IMR-90 (cell line): ENCODE results near the gene TNKS1BP1. TPM values are rescaled to one million over a fixed set of nuclear protein-coding genes. Genes with fewer than 3 reads are reported as not detected.

Experiments
- ATAC-seq: fragments of 200-7000 bp; cut with Tn5 transposase; 2 replicates; pipeline ENCODE4 v1.9.1; 2020; ENCODE audit warnings: low read depth, mild to moderate bottlenecking, moderate library complexity
- BruUV-seq: library from RNA; stranded (reverse); fragments of 400-500 nt; replicated peaks from 2 replicates; lab custom pipeline; 2021; lab: Mats Ljungman, UMichigan
- CTCF ChIA-PET: fragments of 300-600 bp; formaldehyde crosslinking; extraction: SDS; loops from one replicate; lab custom pipeline; 2021; ENCODE audit warnings: antibody characterized with exemption; lab: Yijun Ruan, JAX
- POLR2A ChIA-PET: fragments of 300-600 bp; sonication (Branson Sonifier 250); formaldehyde crosslinking; loops from one replicate; lab custom pipeline; 2022; ENCODE audit warnings: antibody characterized with exemption; ENCODE audit not compliant: unreplicated experiment; lab: Charles Lee
- DNase-seq: peaks from one replicate; pipeline ENCODE4 v3.0.0; 2013
- H2AFZ ChIP-seq: replicated peaks from 2 replicates; pipeline ENCODE3; 2013; ENCODE audit warnings: low read length, mild to moderate bottlenecking; ENCODE audit not compliant: poor library complexity
- H2AK5ac ChIP-seq: 2 replicates; pipeline ENCODE4 v1.6.1; 2013; ENCODE audit warnings: low read depth, low read length, inconsistent platforms
- H2AK9ac ChIP-seq: replicated peaks from 2 replicates; pipeline ENCODE3; 2013; ENCODE audit warnings: mild to moderate bottlenecking, low read depth, low read length, moderate library complexity; ENCODE audit not compliant: poor library complexity
- H2BK120ac ChIP-seq: 2 replicates; pipeline ENCODE4 v1.6.1; 2013; ENCODE audit warnings: low read depth, low read length, inconsistent platforms
- H2BK15ac ChIP-seq: 3 replicates; pipeline ENCODE4 v1.6.1; 2013; ENCODE audit warnings: low read depth, low read length, inconsistent platforms
- H2BK20ac ChIP-seq: 2 replicates; pipeline ENCODE4 v1.6.1; 2013; ENCODE audit warnings: low read depth, mild to moderate bottlenecking, inconsistent platforms, low read length, moderate library complexity
- H2BK5ac ChIP-seq: 2 replicates; pipeline ENCODE4 v1.6.1; 2013; ENCODE audit warnings: mild to moderate bottlenecking, low read depth, low read length, inconsistent platforms; ENCODE audit not compliant: poor library complexity, severe bottlenecking
- H3K14ac ChIP-seq: replicated peaks from 2 replicates; pipeline ENCODE4 v1.6.1; 2013; ENCODE audit warnings: low read depth, low read length, inconsistent platforms
- H3K18ac ChIP-seq: 2 replicates; pipeline ENCODE4 v1.6.1; 2013; ENCODE audit warnings: low read depth, low read length, control low read depth
- H3K23ac ChIP-seq: 2 replicates; pipeline ENCODE4 v1.6.1; 2013; ENCODE audit warnings: low read depth, low read length, inconsistent platforms
- H3K27ac ChIP-seq: 2 replicates; pipeline ENCODE4 v1.5.1; 2013; ENCODE audit warnings: mild to moderate bottlenecking, control low read depth, low read length; ENCODE audit not compliant: insufficient read depth
- H3K27me3 ChIP-seq: 2 replicates; pipeline ENCODE4 v1.6.1; 2013; ENCODE audit warnings: low read length; ENCODE audit not compliant: control insufficient read depth, insufficient read depth
- H3K36me3 ChIP-seq: 2 replicates; pipeline ENCODE4 v1.6.1; 2013; ENCODE audit warnings: low read length, mixed read lengths; ENCODE audit not compliant: control insufficient read depth, insufficient read depth
- H3K4ac ChIP-seq: 2 replicates; pipeline ENCODE4 v1.6.1; 2013; ENCODE audit warnings: low read depth, low read length, inconsistent platforms
- H3K4me1 ChIP-seq: 2 replicates; pipeline ENCODE4 v1.6.1; 2013; ENCODE audit warnings: low read length, mixed read lengths; ENCODE audit not compliant: control insufficient read depth, insufficient read depth
- H3K4me2 ChIP-seq: 2 replicates; pipeline ENCODE4 v1.6.1; 2013; ENCODE audit warnings: low read depth, mild to moderate bottlenecking, control low read depth, low read length, moderate library complexity
- H3K4me3 ChIP-seq: 2 replicates; pipeline ENCODE4 v1.5.1; 2013; ENCODE audit warnings: low read depth, mild to moderate bottlenecking, control low read depth, low read length, moderate library complexity; ENCODE audit not compliant: insufficient read depth
- H3K56ac ChIP-seq: 2 replicates; pipeline ENCODE4 v1.6.1; 2013; ENCODE audit warnings: low read length, inconsistent platforms; ENCODE audit not compliant: insufficient read depth; ENCODE audit errors: extremely low read depth
- H3K79me1 ChIP-seq, 2 experiments: 2 replicates each; pipeline ENCODE4 v1.6.1; 2013; ENCODE audit warnings: low read length in 2 of 2, inconsistent platforms in 1 of 2, low read depth in 1 of 2
- H3K9ac ChIP-seq: 2 replicates; pipeline ENCODE4 v1.6.1; 2013; ENCODE audit warnings: low read depth, low read length, control low read depth
- H3K9me1 ChIP-seq: 2 replicates; pipeline ENCODE4 v1.6.1; 2013; ENCODE audit warnings: low read length, inconsistent platforms; ENCODE audit not compliant: insufficient read depth
- H3K9me3 ChIP-seq: 2 replicates; pipeline ENCODE4 v1.6.1; 2013; ENCODE audit warnings: low read length; ENCODE audit not compliant: control insufficient read depth, insufficient read depth
- H4K20me1 ChIP-seq: 2 replicates; pipeline ENCODE4 v1.6.1; 2013; ENCODE audit warnings: low read length, inconsistent platforms; ENCODE audit not compliant: insufficient read depth
- H4K5ac ChIP-seq: 2 replicates; pipeline ENCODE4 v1.6.1; 2013; ENCODE audit warnings: mild to moderate bottlenecking, low read depth, low read length, control low read depth
- H4K8ac ChIP-seq, 2 experiments: 2 replicates each; pipeline ENCODE4 v1.6.1; 2013; ENCODE audit warnings: low read depth in 2 of 2, low read length in 2 of 2, control low read depth in 1 of 2, inconsistent platforms in 1 of 2
- H4K91ac ChIP-seq: 2 replicates; pipeline ENCODE4 v1.6.1; 2013; ENCODE audit warnings: low read depth, low read length, inconsistent platforms; ENCODE audit not compliant: insufficient read depth
- BHLHE40 ChIP-seq: fragments of 150-350 bp; IDR thresholded peaks from 2 replicates; pipeline ENCODE4 v1.6.1; 2016; ENCODE audit warnings: mild to moderate bottlenecking, low read depth, low read length
- CEBPB ChIP-seq: IDR thresholded peaks from 2 replicates; pipeline ENCODE4 v1.6.1; 2012; ENCODE audit warnings: low read depth, low read length, improper control_type of control experiment
- CHD1 ChIP-seq: IDR thresholded peaks from 2 replicates; pipeline ENCODE4 v1.6.1; 2012; ENCODE audit warnings: low read depth, low read length, improper control_type of control experiment
- CTCF ChIP-seq: conservative IDR thresholded peaks from 2 replicates; pipeline ENCODE4 v1.5.1; 2012; ENCODE audit warnings: mild to moderate bottlenecking, low read depth, low read length, improper control_type of control experiment
- ELK1 ChIP-seq: fragments of 150-350 bp; IDR thresholded peaks from 2 replicates; pipeline ENCODE4 v1.6.1; 2016; ENCODE audit warnings: low read depth, mild to moderate bottlenecking, low read length, moderate library complexity, borderline replicate concordance
- FOS ChIP-seq: fragments of 150-350 bp; IDR thresholded peaks from 2 replicates; pipeline ENCODE4 v1.6.1; 2016; ENCODE audit warnings: low read depth, low read length
- MAFK ChIP-seq: IDR thresholded peaks from 2 replicates; pipeline ENCODE4 v1.6.1; 2012; ENCODE audit warnings: low read depth, low read length, improper control_type of control experiment
- MAZ ChIP-seq: IDR thresholded peaks from 2 replicates; pipeline ENCODE4 v1.6.1; 2012; ENCODE audit warnings: low read depth, mild to moderate bottlenecking, low read length, improper control_type of control experiment, moderate library complexity, borderline replicate concordance
- MXI1 ChIP-seq: IDR thresholded peaks from 2 replicates; pipeline ENCODE4 v1.6.1; 2012; ENCODE audit warnings: low read depth, mild to moderate bottlenecking, low read length, moderate library complexity, borderline replicate concordance
- NFE2L2 ChIP-seq: fragments of 150-350 bp; IDR thresholded peaks from 2 replicates; pipeline ENCODE4 v1.6.1; 2016; ENCODE audit warnings: low read depth, mild to moderate bottlenecking, low read length
- POLR2A ChIP-seq: IDR thresholded peaks from 2 replicates; pipeline ENCODE4 v1.6.1; 2012; ENCODE audit warnings: mild to moderate bottlenecking, low read depth, low read length
- RAD21 ChIP-seq: IDR thresholded peaks from 2 replicates; pipeline ENCODE4 v1.6.1; 2012; ENCODE audit warnings: low read length, improper control_type of control experiment
- RCOR1 ChIP-seq: IDR thresholded peaks from 2 replicates; pipeline ENCODE4 v1.6.1; 2012; ENCODE audit warnings: mild to moderate bottlenecking, low read length, improper control_type of control experiment; ENCODE audit not compliant: insufficient replicate concordance
- RFX5 ChIP-seq: IDR thresholded peaks from 2 replicates; pipeline ENCODE4 v1.8.0; 2012; ENCODE audit warnings: low read depth, mild to moderate bottlenecking, low read length, moderate library complexity
- SMC3 ChIP-seq: fragments of 150-350 bp; IDR thresholded peaks from 2 replicates; pipeline ENCODE4 v1.6.1; 2016; ENCODE audit warnings: low read depth, mild to moderate bottlenecking, antibody characterized with exemption, low read length, moderate library complexity
- USF2 ChIP-seq: fragments of 150-350 bp; IDR thresholded peaks from 2 replicates; pipeline ENCODE4 v1.6.1; 2017; ENCODE audit warnings: mild to moderate bottlenecking, antibody characterized with exemption, low read length, low read depth
- WGBS, 2 experiments: methylation state at CpG; one replicate each; pipeline versions ENCODE4 v1.1.5 to v1.1.7; 2013; ENCODE audit warnings: missing lambda C conversion rate in 2 of 2; ENCODE audit not compliant: insufficient read length in 1 of 2; ENCODE audit errors: extremely low coverage in 2 of 2; 5-methylcytosine and 5-hydroxymethylcytosine counted together
- dilution Hi-C: fragments of 300-500 bp; cut with HindIII; formaldehyde crosslinking; loops from one replicate; pipeline ENCODE4 v1.14.3; 2018; ENCODE audit warnings: low sequenced_read_pairs; ENCODE audit not compliant: unreplicated experiment
- in situ Hi-C: fragments of 300-500 bp; cut with MboI; formaldehyde crosslinking; loops from 3 replicates; pipeline ENCODE4 v1.14.3; 2019; ENCODE audit warnings: low sequenced_read_pairs, inconsistent platforms, mixed read lengths
- intact Hi-C: fragments of 100-400 bp; cut with micrococcal nuclease; formaldehyde crosslinking; loops from 2 replicates; pipeline ENCODE4 v1.10.0; 2022
- polyA plus RNA-seq, 3 experiments: library from polyadenylated mRNA; depleted of rRNA; stranded (reverse); fragments of >200 nt; gene quantifications; 2 replicates each; pipeline ENCODE4 v1.2.3, GENCODE V29; 2012; ENCODE audit warnings: low replicate concordance in 1 of 3
- total RNA-seq: library from RNA; depleted of rRNA; stranded (reverse); fragments of >200 nt; gene quantifications from 2 replicates; pipeline ENCODE4 v1.2.3, GENCODE V29; 2012

The TNKS1BP1 gene
- total and polyA plus RNA-seq, 2 of the 4 experiments (the other 2 are of a cell fraction), result 31.7 to 71.4 TPM

GRCh38 chr11:57331720-57332119 is 7.0 kb upstream of the TNKS1BP1 start:
- no peak overlapping the region for H3K14ac ChIP-seq
- H3K9me1 ChIP-seq, result peaks cover 14% of the 10 kb centered on the region
- no peak overlapping the region for H3K27ac ChIP-seq
- H2AK5ac ChIP-seq, result no peak overlapping the region
- no peak overlapping the region for H3K56ac ChIP-seq
- H3K9me3 ChIP-seq, result no peaks in the 10 kb centered on the region
- peak overlapping the region; percentile 19 for H2AK9ac ChIP-seq
- no peak overlapping the region for H4K5ac ChIP-seq
- no peak overlapping the region for H2AFZ ChIP-seq
- intact Hi-C loops, result no loop called here
- no peak overlapping the region for H2BK20ac ChIP-seq
- CTCF ChIA-PET, result no interaction called here
- peaks cover 8% of the 10 kb centered on the region for H3K4me1 ChIP-seq
- no TSS peak for BruUV-seq
- H3K79me1 ChIP-seq, result peaks cover 42 to 76% of the 10 kb centered on the region in 2 experiments
- H4K8ac ChIP-seq, result no peak overlapping the region
- H2BK120ac ChIP-seq, result no peak overlapping the region
- POLR2A ChIA-PET, result no interaction called here
- no peak overlapping the region for H3K23ac ChIP-seq
- H3K27me3 ChIP-seq, result no peaks in the 10 kb centered on the region
- H4K20me1 ChIP-seq, result 0 out of 2 replicates have a peak, but pooled peaks cover 3% of the 10 kb centered on the region
- no peak overlapping the region for H3K18ac ChIP-seq
- no peak overlapping the region for H3K4me2 ChIP-seq
- H3K4ac ChIP-seq, result no peak overlapping the region
- H4K91ac ChIP-seq, result no peak overlapping the region
- DNase-seq, result no peak
- dilution Hi-C loops, result no loop called here
- no peak overlapping the region for H2BK5ac ChIP-seq
- no peak overlapping the region for H3K4me3 ChIP-seq
- TF ChIP-seq ELK1 (no peak), POLR2A (no peak), CEBPB (no peak), RCOR1 (no peak), SMC3 (no peak), BHLHE40 (no peak), NFE2L2 (no peak), RAD21 (no peak), CHD1 (no peak), USF2 (no peak), RFX5 (no peak), MAZ (no peak), MAFK (no peak), MXI1 (no peak), CTCF (no peak), FOS (no peak)
- 97% methylated on average over 14 of the region's 14 CpGs; no CpG with 5 or more reads in 1 of the 2 experiments for WGBS, 2 experiments
- in situ Hi-C loops, result no loop called here
- H3K9ac ChIP-seq, result no peak overlapping the region
- no peak for ATAC-seq
- peaks cover 58% of the 10 kb centered on the region for H3K36me3 ChIP-seq
- H2BK15ac ChIP-seq, result no peak overlapping the region
